ENCODE results near the gene FLOT1. TPM values are rescaled to one million over a fixed set of nuclear protein-coding genes. Genes with fewer than 3 reads are reported as not detected.
"Not testable (repeated sequence)": the region's sequence is repeated elsewhere in the genome, so short reads cannot be mapped to it uniquely, and the experiment has no call there.

Gene FLOT1
- total RNA-seq, 2 experiments from 2014 or later, result 31.6 TPM

GRCh38 chr6:30767944-30768301, 25.4 kb upstream of the FLOT1 start:
- Histone ChIP-seq H3K27me3 (ENCODE audit: control insufficient read depth in 1 of 2, insufficient read depth in 2 of 2, low read length in 2 of 2) (no peaks in the 10 kb centered on the region), H3K36me3 (ENCODE audit: insufficient read depth, low read length) (no peaks in the 10 kb centered on the region), H3K9me3 (ENCODE audit: control insufficient read depth in 1 of 2, insufficient read depth in 1 of 2, low read length in 2 of 2) (no peaks in the 10 kb centered on the region), H3K4me3 (ENCODE audit: low read length) (no peak overlapping the region), H3K4me1 (ENCODE audit: insufficient read depth, low read length) (peaks cover 51% of the 10 kb centered on the region), H3K27ac (ENCODE audit: low read depth in 1 of 2, low read length in 2 of 2) (no peak overlapping the region)
- H3K4me3 Mint-ChIP-seq, result no peak overlapping the region
- H3K9me3 Mint-ChIP-seq, result no peaks in the 10 kb centered on the region
- H3K36me3 Mint-ChIP-seq (ENCODE audit: low read depth), result no peaks in the 10 kb centered on the region
- POLR2A ChIA-PET, result interaction anchor here (0.6 kb wide), 1 partner anchor 20 kb away, joined by 4 read pairs; no protein-coding TSS in a partner anchor
- DNase-seq (no peak), ATAC-seq (ENCODE audit: poor library complexity) (no peak)
- CTCF ChIA-PET, result no interaction called here
- peaks cover 81% of the 10 kb centered on the region for H3K4me1 Mint-ChIP-seq (ENCODE audit: low read depth)
- no peak overlapping the region for H3K27ac Mint-ChIP-seq
- TF ChIP-seq CTCF (IDR thresholded peaks at IDR 0.05), result no peak
- intact Hi-C loops (cut with DNase I, micrococcal nuclease), result no loop called here
- H3K27me3 Mint-ChIP-seq, result no peaks in the 10 kb centered on the region

GRCh38 chr6:30767158-30767943, 24.9 kb upstream of the FLOT1 start:
- Histone ChIP-seq H3K4me1 (ENCODE audit: insufficient read depth, low read length) (peaks cover 51% of the 10 kb centered on the region), H3K27ac (ENCODE audit: low read depth in 1 of 2, low read length in 2 of 2) (no peak overlapping the region), H3K9me3 (ENCODE audit: control insufficient read depth in 1 of 2, insufficient read depth in 1 of 2, low read length in 2 of 2) (no peaks in the 10 kb centered on the region), H3K27me3 (ENCODE audit: control insufficient read depth in 1 of 2, insufficient read depth in 2 of 2, low read length in 2 of 2) (no peaks in the 10 kb centered on the region), H3K4me3 (ENCODE audit: low read length) (no peak overlapping the region), H3K36me3 (ENCODE audit: insufficient read depth, low read length) (no peaks in the 10 kb centered on the region)
- POLR2A ChIA-PET, result interaction anchor here (0.6 to 1.0 kb wide), 2 partner anchors 21 to 49 kb away, joined by 3 to 4 read pairs; no protein-coding TSS in a partner anchor
- TF ChIP-seq CTCF (IDR thresholded peaks at IDR 0.05), result no peak
- CTCF ChIA-PET, result interaction anchor here (1.6 to 1.8 kb wide), 2 partner anchors 37 to 60 kb away, joined by 3 to 4 read pairs; no protein-coding TSS in a partner anchor
- no peak for DNase-seq
- H3K36me3 Mint-ChIP-seq (ENCODE audit: low read depth), result no peaks in the 10 kb centered on the region
- no peaks in the 10 kb centered on the region for H3K9me3 Mint-ChIP-seq
- peak overlapping the region; percentile 9 for H3K4me3 Mint-ChIP-seq
- peaks cover 75% of the 10 kb centered on the region for H3K4me1 Mint-ChIP-seq (ENCODE audit: low read depth)
- H3K27ac Mint-ChIP-seq, result no peak overlapping the region
- no peaks in the 10 kb centered on the region for H3K27me3 Mint-ChIP-seq
- intact Hi-C loops (cut with DNase I, micrococcal nuclease), result no loop called here
- no peak for ATAC-seq (ENCODE audit: poor library complexity)

GRCh38 chr6:30766461-30767157, 24.1 kb upstream of the FLOT1 start:
- DNase-seq, result no peak
- Histone ChIP-seq H3K36me3 (ENCODE audit: insufficient read depth, low read length) (no peaks in the 10 kb centered on the region), H3K27me3 (ENCODE audit: control insufficient read depth in 1 of 2, insufficient read depth in 2 of 2, low read length in 2 of 2) (no peaks in the 10 kb centered on the region), H3K9me3 (ENCODE audit: control insufficient read depth in 1 of 2, insufficient read depth in 1 of 2, low read length in 2 of 2) (no peaks in the 10 kb centered on the region), H3K4me1 (ENCODE audit: insufficient read depth, low read length) (peaks cover 51% of the 10 kb centered on the region), H3K27ac (ENCODE audit: low read depth in 1 of 2, low read length in 2 of 2) (no peak overlapping the region), H3K4me3 (ENCODE audit: low read length) (no peak overlapping the region)
- ChIA-PET POLR2A (interaction anchor here (1.0 kb wide), 1 partner anchor 49 kb away, joined by 3 read pairs; no protein-coding TSS in a partner anchor), CTCF (interaction anchor here (1.6 to 1.8 kb wide), 2 partner anchors 36 to 60 kb away, joined by 3 to 4 read pairs; no protein-coding TSS in a partner anchor)
- H3K4me1 Mint-ChIP-seq (ENCODE audit: low read depth), result peaks cover 68% of the 10 kb centered on the region
- no peaks in the 10 kb centered on the region for H3K36me3 Mint-ChIP-seq (ENCODE audit: low read depth)
- no peak for ATAC-seq (ENCODE audit: poor library complexity)
- no peak overlapping the region for H3K27ac Mint-ChIP-seq
- H3K9me3 Mint-ChIP-seq, result no peaks in the 10 kb centered on the region
- no peaks in the 10 kb centered on the region for H3K27me3 Mint-ChIP-seq
- H3K4me3 Mint-ChIP-seq, result no peak overlapping the region
- intact Hi-C loops (cut with DNase I, micrococcal nuclease), result no loop called here
- TF ChIP-seq CTCF (IDR thresholded peaks at IDR 0.05), result no peak

- H3K27ac ChIP-seq (ENCODE audit: low read depth in 1 of 2, low read length in 2 of 2); H3K4me3 Mint-ChIP-seq; DNase-seq; intact Hi-C loops (cut with DNase I, micrococcal nuclease); H3K27me3 ChIP-seq (ENCODE audit: control insufficient read depth in 1 of 2, insufficient read depth in 2 of 2, low read length in 2 of 2); H3K9me3 Mint-ChIP-seq; H3K36me3 Mint-ChIP-seq (ENCODE audit: low read depth); H3K9me3 ChIP-seq (ENCODE audit: control insufficient read depth in 1 of 2, insufficient read depth in 1 of 2, low read length in 2 of 2); H3K27ac Mint-ChIP-seq; H3K4me3 ChIP-seq (ENCODE audit: low read length); H3K27me3 Mint-ChIP-seq; H3K36me3 ChIP-seq (ENCODE audit: insufficient read depth, low read length); ATAC-seq (ENCODE audit: poor library complexity): not testable (repeated sequence)
- ChIA-PET POLR2A (interaction anchor here (0.7 kb wide), 1 partner anchor 21 kb away, joined by 3 read pairs; the partner anchor contains the start of gene IER3), CTCF (interaction anchor here (1.8 kb wide), 1 partner anchor 35 kb away, joined by 4 read pairs; no protein-coding TSS in a partner anchor)
- peaks cover 62% of the 10 kb centered on the region for H3K4me1 Mint-ChIP-seq (ENCODE audit: low read depth)
- H3K4me1 ChIP-seq (ENCODE audit: insufficient read depth, low read length), result peaks cover 47% of the 10 kb centered on the region
These were observed 23.0 kb upstream of the FLOT1 start for GRCh38 chr6:30765495-30765894.

Measured in CD4-positive, alpha-beta T cell (primary cell).